NCI-H526 treated with DMSO at 0.1 percent for 48 hours (cell line): ENCODE measurements around the gene SLIT3.

Source experiments
- DNase-seq: peaks from one replicate; lab custom pipeline; 2025; lab: John Stamatoyannopoulos, UW

SLIT3 gene

GRCh38 chr5:169029661-169030274 lies 271.2 kb downstream of the SLIT3 start:
- DNase-seq, result no peak

- DNase-seq, result no peak
Measured at GRCh38 chr5:169029037-169029436, 271.9 kb downstream of the SLIT3 start.

GRCh38 chr5:169027501-169028061 lies 273.4 kb downstream of the SLIT3 start:
- peak; percentile 89 for DNase-seq

- DNase-seq, result peak; percentile 81
Measured at GRCh38 chr5:169025491-169025890, 275.4 kb downstream of the SLIT3 start.

GRCh38 chr5:169024421-169024820 lies 276.5 kb downstream of the SLIT3 start:
- DNase-seq, result no peak

- no peak for DNase-seq
Measured at GRCh38 chr5:169022718-169023117, 278.2 kb downstream of the SLIT3 start.

GRCh38 chr5:169020102-169020501 lies 280.8 kb downstream of the SLIT3 start:
- peak; percentile 13 for DNase-seq

- no peak for DNase-seq
Measured at GRCh38 chr5:169018925-169019324, 282.0 kb downstream of the SLIT3 start.

GRCh38 chr5:169015991-169016390 lies 284.9 kb downstream of the SLIT3 start:
- no peak for DNase-seq

GRCh38 chr5:169013846-169014245 lies 287.1 kb downstream of the SLIT3 start:
- DNase-seq, result no peak

- DNase-seq, result no peak
Measured at GRCh38 chr5:169013208-169013728, 287.7 kb downstream of the SLIT3 start.

- no peak for DNase-seq
Measured at GRCh38 chr5:169012450-169012849, 288.5 kb downstream of the SLIT3 start.

- DNase-seq, result no peak
Measured at GRCh38 chr5:169011451-169011850, 289.5 kb downstream of the SLIT3 start.

GRCh38 chr5:169011009-169011408 lies 289.9 kb downstream of the SLIT3 start:
- no peak for DNase-seq

GRCh38 chr5:169009123-169009522 lies 291.8 kb downstream of the SLIT3 start:
- no peak for DNase-seq

- DNase-seq, result no peak
Measured at GRCh38 chr5:169006842-169007790, 293.8 kb downstream of the SLIT3 start.

- no peak for DNase-seq
Measured at GRCh38 chr5:169004551-169004950, 296.4 kb downstream of the SLIT3 start.

- DNase-seq, result no peak
Measured at GRCh38 chr5:169003721-169004541, 297.0 kb downstream of the SLIT3 start.

GRCh38 chr5:169002953-169003555 lies 297.9 kb downstream of the SLIT3 start:
- DNase-seq, result no peak

GRCh38 chr5:169001394-169001793 lies 299.5 kb downstream of the SLIT3 start:
- no peak for DNase-seq

- no peak for DNase-seq
Measured at GRCh38 chr5:168995024-168995423, 305.9 kb downstream of the SLIT3 start.
